Measurements from ENCODE around the gene TAF11.
"Not testable (repeated sequence)": the region's sequence is repeated elsewhere in the genome, so short reads cannot be mapped to it uniquely, and the experiment has no call there.

The TAF11 gene

DNA sequence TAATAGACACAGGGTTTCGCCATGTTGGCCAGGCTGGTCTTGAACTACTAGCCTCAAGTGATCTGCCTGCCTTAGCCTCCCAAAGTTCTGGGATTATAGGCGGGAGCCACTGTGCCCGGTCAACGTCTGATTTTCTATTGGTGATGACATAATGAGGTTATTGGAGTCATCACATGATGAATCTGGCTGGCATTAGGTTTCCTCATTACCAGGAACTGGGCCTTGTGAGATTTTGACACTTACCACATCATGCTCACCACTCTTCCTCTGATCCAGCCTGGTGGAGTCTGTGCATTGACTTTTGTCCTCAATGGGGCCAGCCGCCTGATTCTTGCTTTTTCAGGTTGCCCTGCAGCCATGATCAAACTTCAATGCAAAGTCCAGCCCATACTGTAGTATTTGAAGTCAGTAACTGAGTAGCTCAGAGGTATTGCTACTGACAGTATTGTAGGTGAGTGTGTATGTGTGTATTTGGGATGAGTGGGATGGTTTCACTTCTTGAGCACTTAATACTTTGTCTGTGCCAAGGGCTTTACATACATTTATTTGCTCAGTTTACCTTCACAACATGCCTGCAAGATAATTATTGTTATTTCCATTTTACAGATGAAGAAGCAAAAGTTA lies 17.3 kb upstream of the TAF11 start:
- DNase-seq = no peak

DNA sequence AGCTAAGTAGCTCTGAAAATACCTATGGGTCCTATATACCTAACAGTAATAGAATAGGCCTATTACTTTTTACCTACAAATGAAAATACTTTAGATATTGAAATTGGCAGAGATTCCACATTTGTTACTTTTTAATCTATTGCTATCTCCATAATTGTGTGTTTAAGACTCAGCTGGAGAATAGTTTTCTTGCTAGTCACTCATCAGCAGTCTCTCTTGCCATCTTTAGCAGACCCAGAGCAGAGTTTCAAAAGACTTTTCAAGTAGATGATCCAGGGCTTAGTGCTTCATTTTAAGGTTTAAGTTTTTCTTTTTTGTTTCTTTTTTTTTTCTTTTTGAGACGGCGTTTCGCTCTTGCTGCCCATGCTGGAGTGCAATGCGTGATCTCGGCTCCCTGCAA lies 14.1 kb upstream of the TAF11 start:
- DNase-seq = no peak

DNA sequence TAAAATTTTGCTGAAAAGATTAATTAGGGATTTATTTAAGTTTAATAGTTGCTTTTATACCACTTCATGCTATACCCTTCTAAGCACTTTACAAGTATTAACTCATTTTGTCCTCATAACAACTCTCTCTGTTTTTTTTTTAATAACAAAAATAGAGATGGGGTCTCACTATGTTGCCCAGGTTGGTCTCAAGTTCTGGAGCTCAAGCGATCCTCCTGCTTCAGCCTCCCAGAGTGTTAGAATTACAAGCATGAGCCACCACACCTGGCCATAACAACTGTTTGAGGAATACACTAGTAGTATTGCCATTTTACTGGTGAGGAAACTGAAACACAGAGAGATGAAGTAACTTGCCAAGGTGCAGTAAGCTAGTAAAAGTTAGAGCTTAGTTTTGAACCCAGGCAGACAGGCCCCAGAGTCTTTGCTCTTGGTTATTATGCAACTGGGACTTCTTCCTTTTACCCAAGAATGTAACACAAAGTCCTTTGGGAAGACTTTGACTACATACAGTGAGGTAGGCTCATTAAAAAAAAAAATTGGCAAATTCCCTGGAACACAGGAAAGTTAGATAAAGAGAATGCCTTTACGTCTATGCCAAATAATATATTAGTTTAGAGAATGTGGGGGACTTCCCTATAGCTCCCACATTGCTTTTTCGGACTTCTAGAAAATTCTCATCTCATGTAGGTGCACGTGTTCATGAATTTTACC lies 12.6 kb upstream of the TAF11 start:
- DNase-seq = no peak

DNA sequence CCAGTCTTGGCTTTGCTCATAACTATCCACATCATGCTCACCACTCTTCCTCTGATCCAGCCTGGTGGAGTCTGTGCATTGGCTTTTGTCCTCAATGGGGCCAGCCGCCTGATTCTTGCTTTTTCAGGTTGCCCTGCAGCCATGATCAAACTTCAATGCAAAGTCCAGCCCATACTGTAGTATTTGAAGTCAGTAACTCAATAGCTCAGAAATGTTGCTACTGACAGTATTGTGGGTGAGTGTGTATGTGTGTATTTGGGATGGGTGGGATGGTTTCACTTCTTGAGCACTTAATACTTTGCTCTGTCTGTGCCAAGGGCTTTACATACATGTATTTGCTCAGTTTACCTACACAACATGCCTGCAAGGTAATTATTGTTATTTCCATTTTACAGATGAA lies 11.9 kb upstream of the TAF11 start:
- not testable (repeated sequence) for DNase-seq

DNA sequence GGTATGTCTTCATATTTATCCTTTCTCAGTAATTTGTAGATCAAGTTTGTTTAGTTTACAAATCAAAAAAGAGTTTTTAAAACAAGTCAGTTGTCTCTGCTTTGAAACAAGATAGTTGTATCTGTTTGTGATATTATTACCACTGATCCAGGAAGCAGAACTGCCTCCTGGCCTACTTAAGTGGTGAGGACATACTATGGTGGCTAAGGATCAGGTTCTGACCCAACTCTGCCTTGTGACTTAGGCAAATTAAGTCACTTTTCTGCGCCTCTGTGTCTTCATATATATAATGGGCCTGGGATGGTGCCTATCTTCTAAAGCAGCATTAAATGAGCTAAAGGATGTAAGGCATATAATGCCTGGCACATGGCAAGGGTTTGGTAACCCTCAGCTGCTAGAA lies 9.9 kb upstream of the TAF11 start:
- DNase-seq = no peak

DNA sequence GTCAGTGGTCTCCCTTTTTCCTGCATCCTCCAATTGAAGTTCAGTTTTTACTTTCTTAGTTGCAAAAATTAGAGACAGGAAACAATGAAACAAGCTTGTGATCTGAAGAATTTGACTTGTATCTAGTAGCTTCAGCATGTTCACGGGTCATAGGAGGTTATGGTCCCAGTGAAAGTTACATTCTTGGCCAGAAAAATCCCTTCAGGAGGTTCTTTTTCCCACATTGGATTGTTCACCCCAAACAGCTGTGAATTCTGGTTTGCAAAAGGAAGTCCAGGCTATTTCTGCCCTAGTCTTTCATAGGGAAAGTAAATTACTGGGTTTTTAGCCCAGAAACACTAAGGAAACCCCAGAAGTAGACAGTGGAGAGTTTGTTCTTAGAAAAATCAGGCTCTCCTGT lies 9.3 kb upstream of the TAF11 start:
- no peak for DNase-seq

DNA sequence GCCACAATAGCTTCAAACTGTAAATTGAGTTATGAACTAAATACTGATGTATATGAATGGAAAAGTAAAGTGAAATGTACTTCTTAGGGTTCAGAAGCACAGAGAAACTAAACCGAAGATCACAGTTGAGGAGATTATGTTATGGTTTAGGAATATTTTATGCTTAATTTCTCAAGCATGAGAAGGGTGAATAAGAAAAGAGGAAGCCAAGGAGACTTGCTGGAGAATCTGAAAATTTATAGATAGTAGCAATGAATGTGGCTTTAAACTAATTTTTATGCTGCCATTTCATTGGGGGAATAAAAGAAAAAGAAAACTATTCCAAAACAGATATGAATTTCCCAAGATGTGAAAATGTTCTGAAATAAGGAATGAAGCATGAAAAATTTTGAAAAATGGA lies 6.9 kb upstream of the TAF11 start:
- no peak for DNase-seq

DNA sequence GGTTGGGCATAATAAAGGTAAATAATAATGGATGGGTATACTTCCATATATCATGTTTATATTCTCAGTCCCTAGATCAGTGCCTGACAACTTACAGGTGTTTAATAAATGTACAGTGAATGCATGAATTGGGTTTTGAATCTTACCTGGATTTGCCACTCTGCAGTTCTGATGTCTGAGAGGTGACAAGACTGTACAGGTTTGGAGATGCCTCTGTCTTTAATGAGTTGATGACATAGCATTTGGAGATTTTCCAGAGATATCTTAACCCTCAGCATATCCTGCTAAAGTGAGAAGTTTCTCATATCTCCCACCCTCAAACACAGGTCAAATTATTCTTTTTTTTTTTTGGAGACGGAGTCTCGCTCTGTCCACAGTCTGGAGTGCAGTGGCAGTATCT lies 3.5 kb upstream of the TAF11 start:
- no peak for DNase-seq

DNA sequence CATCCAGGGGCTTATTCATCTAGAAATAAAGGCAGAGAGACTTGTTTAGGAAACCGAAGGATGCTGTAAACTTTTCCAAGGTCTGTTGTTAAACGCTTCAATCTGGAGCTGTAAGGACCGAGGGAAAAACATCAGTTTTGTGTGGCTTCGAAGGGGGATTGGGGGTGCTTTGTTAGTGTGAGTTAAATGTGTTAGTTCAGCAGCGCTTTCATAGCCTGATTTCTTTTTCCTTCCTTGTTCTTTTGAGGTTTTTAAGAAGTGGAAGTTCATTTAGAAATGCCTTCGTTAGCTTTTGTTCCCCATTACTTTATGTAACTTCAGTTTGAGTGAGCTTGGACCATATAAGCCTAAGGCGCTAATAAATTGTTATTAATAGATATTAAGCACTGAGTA lies 2.7 kb upstream of the TAF11 start:
- DNase-seq = no peak

DNA sequence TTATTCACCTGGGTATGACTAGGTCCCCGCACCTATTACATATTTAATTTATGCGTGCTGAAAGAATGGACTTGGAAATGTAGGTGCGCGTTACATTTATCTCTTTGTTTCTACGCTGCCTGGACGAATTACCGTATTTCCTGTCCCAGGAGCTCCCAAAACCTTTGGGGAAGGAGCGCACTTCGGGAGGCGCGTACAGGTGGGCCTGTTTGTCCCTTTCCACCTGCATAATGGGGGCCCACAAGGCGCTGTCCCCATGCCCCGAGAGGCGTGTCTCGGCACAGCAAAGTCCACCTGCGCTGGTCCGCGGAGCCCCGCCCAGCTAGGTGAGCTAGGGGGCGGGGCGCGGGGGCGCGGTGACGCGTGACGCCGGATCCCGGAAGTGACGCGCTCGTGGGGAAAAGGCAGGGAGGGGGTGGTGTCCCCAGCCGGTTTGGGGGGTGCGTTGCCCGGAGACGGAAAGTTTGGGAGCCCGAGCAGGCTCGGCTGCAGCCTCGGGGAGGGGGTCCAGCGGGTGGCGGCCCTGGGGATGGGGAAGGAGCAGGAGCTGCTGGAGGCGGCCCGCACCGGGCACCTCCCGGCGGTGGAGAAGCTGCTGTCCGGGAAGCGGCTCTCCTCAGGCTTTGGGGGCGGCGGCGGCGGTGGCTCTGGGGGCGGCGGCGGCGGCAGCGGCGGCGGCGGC lies 1.2 kb upstream of the TAF11 start, which contains the start of gene ANKS1A:
Gene ANKS1A, plus strand, starts transcription at position 382 of the 682 bp plus-strand sequence. Its CDS starts 148 bp downstream, at position 530.
- peak; percentile 77 for DNase-seq

DNA sequence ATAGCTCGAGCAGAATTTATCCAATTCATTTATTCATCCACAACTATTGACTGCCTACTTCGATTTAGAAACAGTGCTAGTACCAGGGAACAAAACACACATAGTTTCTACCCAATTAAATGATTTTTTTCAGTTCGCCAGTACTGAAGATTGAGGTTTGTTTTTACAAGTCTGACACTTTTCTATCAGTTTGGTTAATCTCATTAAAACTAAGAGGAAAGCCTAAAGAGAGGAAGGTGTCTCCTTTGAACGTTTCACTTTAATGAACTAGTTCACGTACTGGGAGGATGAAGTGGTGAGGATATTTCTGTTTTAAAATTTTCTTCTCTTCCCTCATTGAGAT lies 643 bp upstream of the TAF11 start:
- no peak for DNase-seq

DNA sequence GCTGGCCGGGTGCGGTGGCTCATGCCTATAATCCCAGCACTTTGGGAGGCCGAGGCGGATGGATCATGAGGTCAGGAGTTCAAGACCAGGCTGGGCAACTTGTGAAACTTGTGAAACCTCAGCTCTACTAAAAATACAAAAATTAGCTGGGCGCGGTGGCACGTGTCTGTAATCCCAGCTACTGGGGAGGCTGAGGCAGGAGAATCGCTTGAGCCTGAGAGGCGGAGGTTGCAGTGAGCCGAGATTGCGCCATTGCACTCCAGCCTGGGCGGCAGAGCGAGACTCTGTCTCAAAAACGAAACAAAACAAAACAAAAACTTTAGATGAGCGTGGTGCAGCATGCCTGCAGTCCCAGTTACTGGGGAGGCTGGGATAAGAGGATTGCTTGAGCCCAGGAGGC lies 2.0 kb downstream of the TAF11 start:
- DNase-seq = not testable (repeated sequence)

DNA sequence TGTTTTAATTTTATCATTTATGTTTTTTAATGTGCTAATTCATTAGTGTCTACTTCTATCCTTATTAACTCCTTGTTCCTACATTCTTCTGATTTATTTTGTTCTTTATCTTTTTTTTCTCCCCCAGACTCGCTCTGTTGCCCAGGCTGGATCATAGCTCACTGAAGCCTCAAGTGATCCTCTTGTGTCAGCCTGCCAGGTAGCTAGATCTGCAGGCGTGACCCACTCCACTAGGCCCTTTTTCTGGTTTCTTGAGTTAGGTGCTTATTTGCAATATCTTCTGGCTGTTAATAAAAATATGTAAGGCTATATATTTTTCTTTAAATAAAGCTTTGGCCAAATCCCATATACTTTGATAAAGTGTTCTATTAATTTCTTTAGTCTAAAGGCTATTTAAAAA lies 2.8 kb downstream of the TAF11 start:
- DNase-seq = no peak

DNA sequence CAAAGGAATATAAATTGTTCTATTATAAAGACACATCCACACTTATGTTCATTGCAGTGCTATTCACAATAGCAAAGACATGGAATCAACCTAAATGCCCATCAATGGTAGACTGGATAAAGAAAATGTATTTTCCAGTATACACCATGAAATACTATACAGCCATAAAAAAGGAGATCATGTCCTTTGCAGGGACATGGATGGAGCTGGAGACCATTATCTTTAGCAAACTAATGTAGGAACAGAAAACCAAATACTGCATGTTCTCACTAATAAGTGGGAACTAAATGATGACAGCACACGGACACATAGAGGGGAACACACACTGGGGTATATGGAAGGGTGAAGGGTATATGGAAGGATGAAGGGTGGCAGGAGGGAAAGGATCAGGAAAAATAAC lies 3.8 kb downstream of the TAF11 start:
- DNase-seq = not testable (repeated sequence)

DNA sequence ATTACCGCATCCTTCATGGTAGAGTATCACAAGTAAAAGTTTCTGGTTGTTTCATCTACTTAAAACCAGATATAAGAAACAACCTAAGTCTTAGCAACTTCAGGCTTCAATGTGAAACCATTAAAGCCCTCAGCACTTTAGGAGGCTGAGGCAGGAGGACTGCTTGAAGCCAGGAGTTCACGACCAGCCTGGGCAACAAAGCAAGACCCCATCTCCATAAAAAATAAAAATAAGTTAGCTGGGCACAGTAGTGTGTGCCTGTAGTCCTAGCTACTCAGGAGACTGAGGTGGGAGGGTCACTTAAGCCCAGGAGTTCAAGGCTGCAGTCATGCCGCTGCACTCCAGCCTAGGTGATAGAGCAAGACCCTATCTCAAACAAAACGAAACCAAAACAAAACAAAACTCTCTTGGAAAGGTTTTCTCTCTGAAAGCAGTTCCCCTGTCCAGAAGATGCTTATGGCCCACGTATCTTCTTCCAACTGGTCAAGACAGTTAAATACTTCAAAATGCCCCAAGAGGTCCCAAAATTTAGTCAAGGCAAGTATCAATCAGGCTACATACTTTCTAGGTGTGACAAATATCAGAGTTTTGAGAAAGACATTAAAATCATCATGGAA lies 9.9 kb downstream of the TAF11 start:
- DNase-seq = no peak

DNA sequence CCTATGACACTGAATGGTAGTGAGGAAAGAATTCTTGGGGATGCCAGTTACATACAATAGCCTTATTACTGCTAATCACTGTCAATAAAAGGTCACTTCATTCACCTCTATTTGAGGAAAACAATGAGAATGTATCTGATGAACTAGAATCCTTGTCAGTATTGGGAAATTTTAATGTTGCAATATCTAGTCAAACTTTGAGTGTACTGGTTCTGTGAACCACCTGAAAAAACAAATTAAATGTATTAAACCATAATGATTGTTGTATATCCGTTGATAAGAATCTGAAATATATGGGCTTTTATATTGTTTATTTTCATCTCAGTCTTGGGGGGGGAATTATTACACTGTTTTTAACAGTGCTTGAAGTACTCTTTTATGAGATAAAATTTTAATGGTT lies 10.6 kb downstream of the TAF11 start:
- DNase-seq = no peak

DNA sequence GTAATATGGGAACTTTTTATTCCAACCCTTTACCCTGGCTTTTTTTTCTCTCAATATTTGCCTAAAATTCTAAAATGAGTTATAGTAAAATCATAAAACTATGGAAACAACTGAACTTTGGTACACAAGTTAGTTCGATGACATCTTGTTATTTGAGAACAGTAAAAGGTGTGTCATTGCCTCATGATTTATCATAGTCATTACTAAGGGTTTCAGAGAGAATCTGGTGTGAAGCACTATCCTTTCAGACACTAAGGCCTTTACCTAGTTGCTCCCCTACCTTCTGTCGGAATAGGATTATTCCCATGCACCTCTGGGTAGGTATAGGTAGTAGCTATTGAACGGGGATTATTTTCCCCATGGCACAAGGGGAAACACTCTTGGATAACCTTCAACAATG lies 11.4 kb downstream of the TAF11 start:
- no peak for DNase-seq

DNA sequence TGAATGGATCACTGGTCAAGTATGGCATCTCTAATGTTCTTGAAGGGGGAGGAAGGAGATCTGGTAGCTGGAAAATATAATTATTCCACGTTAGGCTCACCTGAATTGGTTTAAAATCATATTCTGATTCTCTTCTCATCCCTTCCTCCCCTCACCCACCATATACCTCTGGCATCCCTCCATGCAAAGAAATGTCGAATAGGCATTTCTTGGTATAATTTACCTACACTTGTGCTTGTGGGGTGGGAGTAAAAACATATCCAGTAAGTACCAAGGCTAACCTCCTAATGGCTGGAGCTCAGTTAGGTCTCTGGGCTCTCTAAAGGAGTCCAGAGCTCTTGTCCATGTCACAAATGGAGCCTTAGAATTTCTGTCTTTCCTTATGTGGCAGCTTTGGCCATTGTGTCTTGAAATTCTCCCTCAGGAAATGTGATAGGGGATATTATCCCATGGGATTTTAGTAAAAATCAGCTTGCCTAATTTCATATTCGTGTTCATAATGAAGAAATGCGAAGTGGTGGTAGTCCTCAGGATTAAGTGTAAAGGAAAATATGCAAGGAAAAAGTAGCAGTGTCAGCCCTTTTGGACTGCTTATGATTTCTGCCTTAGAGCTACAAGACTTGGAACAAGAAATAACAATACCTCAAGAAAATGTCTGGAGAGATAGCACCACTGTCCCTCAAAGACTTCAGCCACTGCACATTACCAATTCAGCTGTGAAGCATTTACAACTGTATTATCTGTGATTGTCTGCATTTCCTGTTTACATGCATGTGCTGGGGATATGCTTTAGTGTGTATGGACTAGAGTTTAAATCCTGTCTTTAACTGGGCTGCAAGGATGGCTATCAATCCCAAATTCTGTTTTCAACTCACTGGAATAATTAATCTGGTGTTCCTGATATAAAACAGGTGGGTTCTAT lies 12.3 kb downstream of the TAF11 start:
- DNase-seq = no peak

DNA sequence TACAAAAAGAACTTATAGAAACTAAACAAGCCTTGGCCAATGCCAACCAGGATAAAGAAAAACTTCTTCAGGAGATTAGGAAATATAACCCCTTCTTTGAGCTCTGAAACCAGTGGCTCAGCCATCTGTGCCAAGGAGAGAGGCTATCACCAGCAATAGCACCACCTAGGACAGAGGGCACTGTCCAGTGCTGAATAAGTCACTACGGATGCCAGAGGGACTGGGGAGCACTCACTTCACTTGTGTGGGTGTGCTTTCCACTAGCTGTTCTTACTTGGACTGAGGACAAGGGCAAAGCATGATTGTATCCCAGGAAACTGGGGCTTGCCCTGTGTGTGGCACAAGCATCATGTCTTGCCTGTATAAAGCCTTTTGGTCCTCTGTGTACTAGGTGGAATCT lies 15.5 kb downstream of the TAF11 start:
- no peak for DNase-seq

DNA sequence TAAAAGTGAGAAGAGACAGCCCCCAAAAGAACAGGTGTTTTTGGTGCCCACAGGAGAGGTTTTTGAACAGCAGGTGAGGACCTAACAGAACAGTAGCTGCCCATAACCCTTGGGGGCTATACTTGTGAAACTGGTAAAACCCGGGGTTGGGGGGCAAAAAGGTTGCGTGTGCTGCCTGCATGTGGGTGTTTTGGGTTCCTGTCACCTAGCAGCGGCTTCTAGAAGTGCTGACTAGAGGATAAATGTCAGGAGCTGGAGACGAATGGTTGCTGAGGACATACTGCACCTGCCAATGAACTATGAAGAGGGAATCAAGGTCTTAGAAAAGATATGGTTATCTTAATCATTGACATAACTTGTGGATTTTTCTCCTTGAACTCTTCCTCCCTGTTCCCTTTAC lies 16.0 kb downstream of the TAF11 start:
- DNase-seq = no peak

DNA sequence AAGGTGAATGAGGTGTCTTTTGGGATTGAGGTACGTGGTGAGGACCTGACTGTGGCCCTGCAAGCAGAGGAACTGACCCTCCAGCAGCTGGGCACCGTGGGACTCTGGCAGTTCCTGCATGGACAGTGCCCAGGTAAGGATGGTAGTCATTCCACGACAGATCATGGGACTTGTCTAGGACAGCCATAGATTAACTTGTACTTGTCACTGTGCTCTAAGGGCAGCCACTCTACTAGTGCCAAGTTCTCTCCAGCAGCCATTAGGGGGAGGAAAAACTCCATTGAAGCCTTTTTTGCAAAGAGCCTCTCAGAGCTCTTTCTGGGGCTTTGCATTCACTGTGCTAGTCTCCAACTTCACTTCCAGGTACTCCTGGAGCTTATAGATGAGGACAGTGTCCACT lies 20.4 kb downstream of the TAF11 start:
- peak; percentile 25 for DNase-seq

DNA sequence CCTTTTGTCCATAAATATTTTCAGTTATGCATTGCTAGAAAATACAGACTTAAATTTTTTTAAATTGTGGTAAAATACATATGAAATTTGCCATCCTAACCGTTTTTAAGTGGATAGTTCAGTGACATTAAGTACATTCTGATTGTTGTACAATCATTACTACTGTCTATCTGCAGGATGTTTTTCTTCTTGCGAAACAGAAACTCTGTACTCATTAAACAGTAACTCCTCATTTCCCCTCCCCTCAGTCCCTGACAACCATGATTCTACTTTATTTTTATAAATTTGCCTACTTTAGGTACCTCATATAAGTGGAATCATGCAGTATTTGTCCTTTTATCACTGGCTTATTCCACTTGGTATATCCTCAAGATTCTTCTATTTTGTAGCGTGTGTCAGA lies 21.3 kb downstream of the TAF11 start:
- DNase-seq = no peak

DNA sequence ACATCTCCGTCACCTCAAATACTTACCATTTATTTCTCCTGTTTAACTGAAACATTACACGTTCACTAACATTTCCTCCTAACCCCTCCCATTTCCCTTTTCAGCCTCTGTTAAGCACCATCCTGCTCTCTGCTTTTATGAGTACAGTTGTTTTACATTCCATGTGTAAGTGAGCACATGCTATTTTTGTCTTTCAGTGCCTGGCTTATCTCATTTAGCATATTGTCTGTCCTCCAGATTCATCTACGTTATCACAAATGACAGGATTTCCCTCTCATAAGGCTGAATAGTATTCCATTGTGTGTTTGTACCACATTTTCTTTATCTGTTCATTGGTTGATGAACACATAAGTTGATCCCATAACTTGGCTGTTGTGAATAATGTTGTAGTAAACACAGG lies 22.7 kb downstream of the TAF11 start:
- DNase-seq = peak; percentile 93

All from hematopoietic multipotent progenitor cell treated with erythropoietin and hydrocortisone succinate and interleukin-3 and kit ligand, for 8 days (in vitro differentiated cells).